GM21367 (cell line): ENCODE data around the gene SLIT3.

Source experiments
- ATAC-seq: cut with Tn5 transposase; IDR thresholded peaks from one replicate; pipeline ENCODE4 v1.9.1; 2021; ENCODE audit not compliant: unreplicated experiment

The SLIT3 gene

DNA sequence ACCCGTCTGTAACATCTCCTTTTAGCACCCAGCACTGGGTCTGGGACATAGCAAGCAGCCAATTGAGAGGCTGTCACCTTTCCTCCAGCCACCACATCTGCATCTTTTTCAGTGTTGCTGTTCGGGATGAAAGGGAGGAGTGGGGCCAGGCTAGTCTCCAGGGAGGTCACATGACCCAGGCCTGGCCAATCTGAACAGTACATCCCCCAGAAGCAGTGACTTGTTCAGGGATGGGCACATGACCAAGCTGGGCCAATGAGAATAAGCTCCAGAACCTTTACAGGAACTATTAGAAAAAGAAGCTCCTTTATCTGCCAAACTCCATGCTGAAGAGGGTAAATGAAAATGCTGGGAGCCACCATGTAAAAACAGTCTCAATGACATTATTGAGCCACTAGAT lies 359.0 kb downstream of the SLIT3 start:
- ATAC-seq: no peak

DNA sequence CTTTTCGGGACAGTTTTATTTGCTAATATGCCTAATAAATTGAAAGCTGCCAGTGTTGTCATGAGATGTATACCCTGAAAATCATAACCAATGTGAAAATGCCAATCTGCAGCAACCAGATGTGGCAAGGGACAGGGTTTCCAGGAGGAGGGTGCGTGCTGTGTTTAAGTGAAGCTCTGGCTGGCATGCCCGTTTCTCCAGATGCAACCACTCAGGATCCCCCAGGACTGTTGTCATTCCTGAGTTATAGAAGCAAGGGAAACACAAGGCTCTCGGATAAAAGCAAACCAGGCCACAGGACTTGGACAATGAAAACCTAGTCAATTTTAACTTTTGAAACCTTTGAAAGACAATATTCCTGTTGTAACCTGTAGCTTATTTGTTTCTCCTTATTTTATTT lies 360.2 kb downstream of the SLIT3 start:
- no peak for ATAC-seq

DNA sequence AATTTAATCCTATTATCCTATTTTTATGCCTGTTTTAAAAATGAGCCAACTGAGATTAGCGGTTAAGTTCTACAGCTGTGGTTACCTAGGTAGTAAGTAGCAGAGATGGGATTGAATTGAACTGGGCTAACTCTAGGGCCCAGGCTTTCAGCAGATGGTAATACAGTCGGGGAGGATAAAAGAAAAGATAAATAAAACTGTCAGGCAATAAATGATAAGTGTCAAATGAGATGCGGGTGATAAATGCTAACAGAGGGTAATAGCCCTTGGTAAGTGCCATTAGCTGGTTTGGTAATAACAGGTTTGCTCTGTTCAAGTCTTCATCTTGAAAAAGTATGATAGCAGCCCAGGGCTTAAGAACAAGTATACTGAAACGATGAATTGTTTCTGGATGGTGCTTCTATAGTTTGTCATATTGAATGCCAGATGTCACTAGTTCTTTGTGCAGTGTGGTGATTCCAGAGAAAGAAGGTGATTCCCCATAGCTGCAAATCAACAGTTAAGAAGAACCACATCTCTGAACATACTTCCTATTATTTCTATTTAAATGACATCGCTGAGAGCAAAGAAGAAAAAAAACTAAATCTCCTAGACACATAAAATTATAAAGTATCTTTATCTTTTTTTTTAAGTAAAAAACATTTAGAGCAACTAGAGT lies 360.9 kb downstream of the SLIT3 start:
- no peak for ATAC-seq

DNA sequence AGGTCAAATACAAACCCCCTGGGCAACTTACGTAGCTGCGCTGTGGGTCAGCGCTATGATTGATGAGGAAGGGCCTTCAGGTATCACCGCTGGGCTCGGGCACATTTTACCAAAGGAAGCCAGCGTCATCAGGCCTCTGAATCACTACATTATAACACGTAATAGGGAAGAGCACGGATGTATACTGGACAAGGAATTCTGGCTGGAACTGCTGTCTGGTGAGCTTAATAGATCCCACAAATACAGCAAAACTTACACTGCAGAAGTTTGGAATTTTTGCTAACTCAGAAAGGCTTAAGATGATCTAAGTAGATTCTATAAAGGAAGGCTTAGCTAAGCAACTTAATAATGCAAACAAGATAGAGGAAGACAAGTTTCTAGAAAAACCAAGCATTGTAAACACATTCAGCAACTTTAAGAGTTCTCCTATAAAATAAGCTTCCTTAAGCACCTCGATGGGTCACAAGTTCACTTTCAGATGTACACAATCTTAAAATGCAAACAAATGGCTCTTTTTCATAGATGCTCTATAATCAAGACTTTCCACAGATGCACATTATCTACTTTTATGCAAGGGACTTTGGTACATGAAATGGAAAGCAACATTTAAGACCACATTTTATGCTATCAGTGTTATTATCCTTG lies 361.7 kb downstream of the SLIT3 start:
- no peak for ATAC-seq

DNA sequence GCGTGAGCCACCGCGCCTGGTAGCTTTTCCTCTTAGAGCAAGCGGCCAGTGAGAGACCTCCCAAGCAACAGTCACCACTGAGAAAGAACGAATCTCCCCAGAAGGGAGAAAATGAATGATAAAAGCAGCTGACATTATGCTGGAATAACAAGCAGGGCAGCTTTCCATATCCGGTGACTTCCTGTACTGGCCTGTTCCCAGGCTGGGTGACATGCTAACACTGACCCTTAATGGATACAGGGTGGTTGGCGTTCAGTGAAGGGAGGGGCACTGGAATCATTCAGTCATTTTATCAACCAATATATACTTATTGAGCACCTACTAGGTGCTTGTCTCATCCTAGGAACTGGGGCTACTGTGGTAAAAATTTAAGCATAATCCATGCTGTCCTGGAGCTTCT lies 364.4 kb downstream of the SLIT3 start:
- no peak for ATAC-seq

DNA sequence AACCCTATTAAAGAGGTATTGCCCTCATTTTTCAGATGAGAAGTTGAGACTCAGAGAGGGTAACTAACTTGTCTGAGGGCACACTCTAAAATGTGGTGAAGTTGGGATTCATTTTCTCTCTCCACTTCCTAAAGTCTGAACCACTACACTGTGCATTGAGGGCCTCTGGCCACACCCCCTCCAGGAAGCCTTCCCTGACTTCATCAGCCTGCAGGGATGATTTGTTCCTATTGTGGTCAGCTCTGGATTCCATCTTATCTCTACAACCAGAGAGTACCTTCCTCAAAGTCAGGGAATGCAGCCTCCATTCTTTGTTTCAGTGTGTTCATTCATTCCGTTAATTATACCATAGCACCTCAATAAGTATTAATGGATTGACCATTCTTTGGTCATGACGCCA lies 365.8 kb downstream of the SLIT3 start:
- ATAC-seq: no peak

DNA sequence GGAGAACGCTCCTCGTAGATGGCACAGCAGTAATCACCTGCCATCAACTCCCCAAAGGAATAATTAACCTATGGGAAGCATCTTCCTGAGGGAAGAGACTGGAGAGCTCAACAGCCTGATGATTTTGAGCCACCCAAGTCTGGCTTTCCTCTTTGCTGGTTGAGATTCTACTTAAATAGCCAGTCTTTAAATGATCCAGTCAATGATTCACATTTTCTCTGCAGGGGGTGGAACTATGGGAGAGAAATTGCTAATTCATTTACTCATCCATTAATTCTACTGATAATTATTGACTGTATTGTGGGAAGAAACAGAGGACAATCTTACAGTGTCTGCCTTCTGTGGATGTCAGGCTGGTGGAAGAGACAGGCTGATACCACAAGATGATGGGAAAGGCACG lies 366.8 kb downstream of the SLIT3 start:
- no peak for ATAC-seq

DNA sequence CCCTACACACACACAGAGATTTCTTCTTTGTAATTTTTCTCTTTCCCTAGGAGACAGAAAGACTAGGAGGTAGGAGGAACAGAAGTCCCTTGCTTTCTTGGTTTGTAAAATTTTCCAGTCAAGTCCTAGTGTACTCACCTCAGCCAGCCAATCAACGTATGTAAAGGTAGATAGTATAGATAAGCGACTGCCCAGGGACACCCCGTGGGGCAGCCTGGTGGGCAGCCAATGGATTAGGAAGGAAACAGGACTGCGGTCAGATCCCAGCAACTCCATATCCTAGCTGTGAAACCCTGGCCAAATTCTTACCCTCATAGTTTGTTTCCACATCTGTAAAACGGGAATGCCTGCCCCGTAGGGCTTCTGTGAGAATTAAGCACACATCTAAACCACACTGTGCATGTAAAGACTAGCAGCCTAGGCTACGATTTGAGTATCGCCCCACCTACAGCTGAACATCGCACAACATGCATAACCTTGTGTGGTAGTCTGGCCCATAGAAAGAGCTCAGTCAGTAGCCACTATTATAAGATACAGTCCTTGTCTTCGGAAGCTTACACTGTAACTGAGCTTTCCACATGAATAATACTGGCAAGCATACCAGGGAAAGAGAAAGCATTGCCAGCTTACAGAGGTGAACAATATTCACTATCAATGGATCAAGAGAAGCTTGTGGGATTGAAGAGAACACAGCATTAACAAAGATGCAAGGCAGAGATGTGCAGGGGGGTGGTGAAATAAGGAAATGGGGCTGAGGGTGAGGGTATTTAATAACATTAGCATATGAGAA lies 368.3 kb downstream of the SLIT3 start:
- ATAC-seq: no peak

DNA sequence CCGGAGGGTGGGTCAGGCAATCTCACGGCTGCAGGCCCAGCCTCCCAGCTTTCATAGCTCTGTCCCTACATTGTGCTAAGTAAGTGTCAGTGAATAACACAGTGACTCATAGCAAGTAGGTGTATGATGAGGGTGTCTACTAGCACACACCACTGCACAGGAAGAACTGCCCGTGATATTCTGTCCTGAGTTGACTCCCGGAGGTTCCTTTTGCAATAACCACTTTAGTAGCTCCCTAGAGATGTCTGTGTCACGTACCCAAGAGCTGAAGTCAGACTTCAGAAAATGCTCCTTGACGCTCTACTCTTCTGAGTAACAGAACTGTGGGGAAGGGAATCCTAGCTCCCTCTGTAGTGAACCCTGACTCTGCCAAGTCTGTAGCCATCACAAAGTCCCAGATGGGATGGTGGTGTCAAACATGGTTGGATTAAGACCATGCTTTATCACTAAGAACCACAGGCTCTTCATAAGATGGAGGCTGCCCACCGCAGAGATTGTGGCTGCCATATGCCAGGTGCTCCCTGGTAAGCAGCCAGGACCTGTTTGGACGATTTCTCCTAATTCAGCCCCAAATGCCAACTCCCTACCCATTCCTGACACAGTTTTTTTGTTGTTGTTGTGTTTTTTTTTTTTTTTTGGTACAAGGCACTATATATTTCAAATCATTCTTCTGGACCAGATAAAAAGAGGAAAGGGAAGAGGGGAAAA lies 369.1 kb downstream of the SLIT3 start:
- ATAC-seq: no peak

DNA sequence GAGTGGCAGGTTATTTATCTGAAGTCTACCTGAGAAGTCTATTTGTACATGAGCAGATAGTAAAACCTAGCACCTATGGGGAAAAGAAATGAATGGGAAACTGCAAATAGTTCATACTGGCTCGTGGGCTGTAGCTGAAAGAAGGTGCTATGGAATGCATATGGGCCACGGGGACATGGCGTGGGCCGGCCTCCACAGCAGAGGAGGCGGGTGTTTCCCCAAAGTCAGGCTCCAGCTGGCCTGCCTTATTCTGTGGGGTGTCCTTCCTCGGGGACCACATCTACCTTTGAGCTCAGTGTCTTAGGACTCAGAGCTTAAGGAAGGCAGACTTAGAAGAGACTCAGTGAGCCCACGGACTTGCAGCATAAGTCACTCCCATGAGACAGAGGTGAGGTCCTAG lies 371.3 kb downstream of the SLIT3 start:
- no peak for ATAC-seq

DNA sequence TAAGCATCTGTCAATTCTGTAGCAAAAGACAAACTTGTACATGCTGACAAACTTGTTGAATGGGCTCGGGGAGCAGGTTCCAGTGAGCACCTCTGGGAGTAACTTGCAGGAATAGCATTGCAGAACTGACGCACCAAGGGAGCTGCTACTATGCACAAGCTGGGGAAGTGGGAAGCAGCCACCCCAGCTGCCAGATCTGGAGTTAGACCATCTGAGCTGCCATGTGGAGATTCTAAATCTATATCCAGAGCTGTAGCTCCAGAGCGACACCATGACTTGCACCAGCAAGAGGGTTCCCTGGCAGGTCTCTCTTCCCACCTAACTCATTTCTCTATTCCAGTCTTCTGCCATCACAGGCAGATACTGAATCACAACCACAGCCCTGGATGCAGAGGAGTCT lies 375.8 kb downstream of the SLIT3 start:
- ATAC-seq: no peak

DNA sequence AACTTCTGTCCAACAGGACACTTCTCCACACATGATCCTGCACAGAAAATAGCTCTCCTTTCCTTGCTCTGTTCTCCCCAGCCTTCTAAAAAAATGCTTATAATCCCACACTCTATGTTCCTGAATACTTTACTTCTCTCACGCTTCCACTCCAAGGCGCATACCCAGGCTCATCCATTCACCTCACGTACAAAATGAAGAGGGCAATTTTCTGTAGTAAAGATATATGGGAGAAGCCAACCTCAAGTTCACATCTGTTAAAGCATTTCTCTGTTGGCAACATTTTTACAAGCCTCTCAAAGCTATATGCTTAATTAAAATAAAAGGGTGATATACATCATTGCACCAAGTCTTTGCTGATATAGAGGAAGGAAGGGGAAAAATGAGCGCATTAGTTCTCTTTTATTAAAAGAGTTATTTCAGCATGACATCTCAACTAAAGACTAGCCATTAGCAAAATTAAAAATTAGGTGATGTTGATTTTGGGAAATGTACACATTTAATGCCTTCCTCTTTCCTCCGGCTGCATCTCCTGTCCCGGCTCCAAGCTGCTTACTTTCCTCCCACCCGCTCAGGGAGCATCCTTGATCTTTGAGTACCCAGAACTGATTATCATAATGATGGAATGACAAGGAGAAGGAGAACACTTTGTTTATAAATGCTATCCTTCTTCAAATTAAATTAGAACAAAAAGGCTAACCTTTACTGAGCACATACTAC lies 379.6 kb downstream of the SLIT3 start:
- no peak for ATAC-seq

DNA sequence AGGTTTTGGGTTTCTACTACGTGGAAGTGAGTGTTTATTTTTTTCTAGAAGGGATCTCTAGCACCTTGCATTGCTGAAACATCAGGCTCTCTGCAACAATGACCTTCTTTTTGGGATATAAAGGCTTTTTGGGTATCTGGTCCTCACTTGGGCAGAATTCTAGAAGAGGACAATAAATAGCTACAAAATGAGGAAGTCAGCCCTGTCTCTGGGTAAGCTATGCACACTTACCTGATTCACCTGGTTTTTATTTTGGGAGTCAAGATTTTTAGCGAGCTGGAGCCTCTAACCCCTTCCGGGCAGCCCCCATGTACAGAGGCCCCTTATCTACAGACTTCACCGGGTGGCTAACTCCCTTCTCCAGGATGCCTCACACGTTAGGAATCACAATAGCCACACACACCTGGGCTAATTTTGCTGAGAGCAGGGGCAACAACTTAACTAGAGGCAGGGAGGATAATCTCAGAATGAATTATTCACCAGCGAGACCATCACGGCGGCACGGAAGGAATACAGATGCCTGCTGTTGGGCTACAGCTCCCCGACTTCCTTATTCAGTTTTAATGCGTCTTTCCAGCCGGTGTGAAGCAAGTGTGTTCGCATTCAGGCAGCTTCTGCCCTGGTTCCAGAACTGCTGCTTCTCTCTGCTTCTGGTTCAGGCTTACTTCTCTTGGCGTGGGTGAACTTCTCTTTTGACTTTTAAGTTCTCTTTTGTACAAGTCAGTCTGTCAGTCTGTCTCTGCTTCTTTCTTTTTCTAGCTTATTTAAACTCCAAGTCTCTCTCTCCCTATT lies 380.7 kb downstream of the SLIT3 start:
- ATAC-seq: no peak

DNA sequence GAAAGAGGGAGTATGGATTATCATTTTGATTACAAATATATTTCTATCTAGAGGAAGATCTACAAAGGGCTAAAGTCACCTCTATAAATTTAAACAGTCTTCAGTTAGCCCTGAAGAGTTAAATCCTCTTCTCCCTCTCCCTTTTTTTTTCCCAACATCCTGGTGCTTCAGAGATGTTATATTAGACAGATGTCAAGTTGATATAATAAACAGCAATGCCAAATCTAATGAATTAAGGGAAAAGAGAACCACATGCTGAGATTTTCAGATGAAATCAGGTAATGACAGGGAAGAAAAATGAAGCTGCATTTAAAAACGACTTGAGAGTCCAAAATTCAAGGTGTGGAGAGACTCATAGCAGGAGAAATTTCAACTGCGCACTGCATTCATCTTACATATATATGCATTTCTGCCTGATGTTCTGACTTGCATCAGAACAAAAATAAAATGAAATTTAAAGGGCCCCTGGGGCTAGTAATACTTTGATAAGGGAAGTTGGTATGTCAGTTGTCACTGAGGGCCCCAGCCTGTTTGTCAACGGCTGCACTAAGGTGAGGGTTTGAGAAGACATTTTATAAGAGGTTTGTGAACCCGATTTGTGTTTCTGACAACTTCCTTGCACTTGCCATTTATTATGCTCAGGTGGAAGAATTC lies 382.9 kb downstream of the SLIT3 start:
- no peak for ATAC-seq

DNA sequence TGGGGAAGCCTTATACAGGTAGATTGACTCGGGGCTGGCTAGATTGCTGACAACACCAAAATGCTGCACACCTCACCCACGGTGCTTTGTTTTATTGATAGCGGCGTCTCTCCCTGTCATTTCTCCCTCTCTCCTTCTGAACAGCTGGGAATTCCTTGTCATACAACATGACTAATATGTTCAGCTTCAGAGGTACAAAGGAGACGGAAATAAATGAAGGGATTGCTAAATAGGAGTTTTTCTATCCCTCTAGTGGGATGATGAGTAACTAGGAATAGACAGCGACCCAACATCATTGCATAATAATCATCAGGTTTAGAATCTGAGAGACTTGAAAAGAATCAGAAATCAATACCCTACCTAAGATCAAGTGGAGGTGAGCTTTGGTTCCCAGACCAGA lies 384.1 kb downstream of the SLIT3 start:
- no peak for ATAC-seq

DNA sequence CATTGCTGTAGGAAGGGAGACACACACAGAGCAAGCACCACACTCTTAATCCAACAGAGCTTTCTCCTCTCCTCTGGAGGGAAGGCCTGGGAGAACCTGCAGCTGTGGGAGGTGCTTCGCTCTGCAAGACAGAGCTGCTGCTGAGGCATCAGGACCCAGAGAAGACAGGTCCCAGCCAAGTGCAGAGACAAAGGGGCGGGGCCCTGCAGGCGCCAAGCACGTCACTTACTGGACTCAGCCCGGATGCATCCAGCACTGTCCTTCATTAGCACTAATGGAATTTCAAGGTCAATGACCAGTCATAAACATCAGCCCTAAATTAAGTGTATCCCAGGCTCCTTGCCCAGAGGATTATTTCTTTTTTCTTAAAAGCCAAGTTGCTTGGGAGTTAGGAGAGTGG lies 384.7 kb downstream of the SLIT3 start:
- no peak for ATAC-seq

DNA sequence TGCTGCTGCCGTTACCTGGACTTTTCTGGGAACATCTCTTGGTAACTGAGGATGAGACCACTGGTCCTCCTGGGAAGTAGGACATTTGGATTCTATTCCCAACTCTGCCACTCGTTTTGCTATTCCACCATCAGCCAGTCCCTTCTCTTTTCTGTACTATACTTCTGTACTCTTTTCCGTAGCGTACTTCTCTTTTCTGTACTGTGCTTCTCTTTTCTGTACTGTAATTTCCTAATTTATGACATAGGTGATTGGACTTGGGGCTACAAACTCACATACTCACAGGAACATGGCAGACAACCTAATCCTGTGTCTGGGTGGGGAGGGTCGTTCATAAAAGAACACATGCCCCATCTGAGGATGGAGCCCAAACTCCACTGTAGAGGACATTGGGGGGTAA lies 386.4 kb downstream of the SLIT3 start:
- ATAC-seq: no peak

DNA sequence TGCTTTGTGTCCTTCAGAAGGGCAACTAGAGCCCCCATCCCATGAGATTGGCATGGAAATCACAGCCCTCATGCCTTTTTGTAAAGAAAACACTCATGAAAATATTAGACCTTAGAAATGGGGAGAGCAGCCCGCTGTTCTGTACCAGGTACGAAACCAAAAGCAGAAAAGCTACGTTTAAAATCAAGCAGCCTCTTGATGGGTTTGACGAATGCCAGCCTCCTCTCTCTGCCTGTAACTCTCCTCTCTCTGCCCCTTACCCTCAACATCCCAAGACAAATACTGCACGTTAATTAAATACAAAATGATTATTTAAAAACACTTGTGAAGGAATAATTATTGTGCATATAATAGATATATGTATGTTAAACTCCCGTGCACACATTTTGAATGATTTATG lies 390.1 kb downstream of the SLIT3 start:
- no peak for ATAC-seq

DNA sequence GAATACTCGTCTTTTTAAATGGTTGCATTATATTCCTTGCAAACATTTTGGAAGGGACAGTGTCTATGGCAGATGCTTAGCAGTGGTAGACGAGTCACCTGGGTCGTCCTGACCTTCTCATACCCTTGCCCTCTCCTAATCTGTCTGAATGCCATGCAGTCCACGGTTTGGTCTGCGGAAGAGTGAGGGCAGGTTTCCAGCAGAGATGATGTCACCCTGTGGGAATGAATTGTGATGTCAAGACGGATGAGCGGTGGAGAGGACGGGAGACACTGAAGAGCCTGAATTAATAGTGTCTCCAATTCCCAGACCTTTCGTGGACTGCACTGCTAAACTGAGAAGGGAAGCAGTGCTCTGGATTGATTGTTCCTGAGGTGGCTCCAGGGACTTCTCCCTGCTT lies 392.7 kb downstream of the SLIT3 start:
- ATAC-seq: no peak

DNA sequence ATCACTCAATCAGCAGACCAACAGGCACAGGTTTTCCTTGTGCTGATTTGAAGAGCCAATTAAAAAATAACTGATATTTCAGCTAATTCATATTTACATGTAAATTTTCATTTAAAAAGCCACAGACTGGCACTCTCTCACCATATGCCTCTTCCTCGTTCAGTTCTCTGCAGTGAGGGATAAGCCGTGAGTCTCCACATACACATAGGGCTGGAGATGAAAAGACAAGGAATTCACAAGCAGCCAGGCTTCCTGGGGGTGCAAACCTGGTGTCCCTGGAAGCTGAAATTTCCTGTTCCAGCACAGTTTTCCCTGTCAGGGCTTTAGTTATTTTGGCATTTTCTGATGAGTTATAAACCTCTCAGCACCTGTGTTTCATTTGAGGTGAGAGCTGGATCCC lies 397.9 kb downstream of the SLIT3 start:
- ATAC-seq: no peak
